CD4-positive, CD25-positive, alpha-beta regulatory T cell (primary cell): Measurements from ENCODE around the gene ADCY2. TPM values are rescaled to one million over a fixed set of nuclear protein-coding genes. Genes with fewer than 3 reads are reported as not detected.

Experiments
- ATAC-seq, 2 donors: fragments of 150-1000 bp; cut with Tn5 transposase; one replicate each; pipeline ENCODE4 v1.10.0; 2021; ENCODE audit warnings: low read depth in 2 of 2, moderate number of reproducible peaks in 2 of 2, moderate library complexity in 1 of 2
- DNase-seq, 3 donors: peaks; one replicate each; pipeline versions ENCODE4 v3.0.0 to v3.0.0-alpha.2; 2012 to 2022; ENCODE audit warnings: mixed read lengths in 1 of 3
- H3K27ac ChIP-seq: one replicate; pipeline ENCODE4 v1.7.0; 2013; ENCODE audit warnings: mild to moderate bottlenecking, low read length; ENCODE audit not compliant: insufficient read depth, poor library complexity, severe bottlenecking
- H3K27me3 ChIP-seq: one replicate; pipeline ENCODE4 v1.7.0; 2013; ENCODE audit warnings: low read length; ENCODE audit not compliant: control insufficient read depth, insufficient read depth
- H3K36me3 ChIP-seq: one replicate; pipeline ENCODE4 v1.7.0; 2013; ENCODE audit warnings: mild to moderate bottlenecking, low read length, moderate library complexity; ENCODE audit not compliant: control insufficient read depth, insufficient read depth
- H3K4me1 ChIP-seq: 2 replicates; pipeline ENCODE4 v1.7.0; 2013; ENCODE audit warnings: mild to moderate bottlenecking, low read length; ENCODE audit not compliant: insufficient read depth, control insufficient read depth, poor library complexity, severe bottlenecking
- H3K4me3 ChIP-seq: one replicate; pipeline ENCODE4 v1.7.0; 2013; ENCODE audit warnings: low read depth, mild to moderate bottlenecking, low read length, moderate library complexity
- H3K9me3 ChIP-seq, 2 experiments: 1 replicate in 1 of 2; 2 replicates in 1 of 2; pipeline ENCODE4 v1.7.0; 2013; ENCODE audit warnings: low read length in 2 of 2, mild to moderate bottlenecking in 1 of 2, moderate library complexity in 1 of 2; ENCODE audit not compliant: control insufficient read depth in 2 of 2
- H3K27ac Mint-ChIP-seq, 3 donors: one replicate each; pipeline ENCODE4 v1.8.0; 2020 to 2022; ENCODE audit warnings: mild to moderate bottlenecking in 3 of 3, mixed read lengths in 3 of 3, moderate library complexity in 2 of 3
- H3K27me3 Mint-ChIP-seq: one replicate; pipeline ENCODE4 v1.8.0; 2022; ENCODE audit warnings: mild to moderate bottlenecking, mixed read lengths
- H3K36me3 Mint-ChIP-seq: one replicate; pipeline ENCODE4 v1.8.0; 2020; ENCODE audit warnings: mixed read lengths
- H3K4me1 Mint-ChIP-seq, 4 donors: one replicate each; pipeline ENCODE4 v1.8.0; 2020 to 2022; ENCODE audit warnings: mixed read lengths in 4 of 4, mild to moderate bottlenecking in 1 of 4
- H3K4me3 Mint-ChIP-seq, 4 donors: one replicate each; pipeline ENCODE4 v1.8.0; 2020 to 2022; ENCODE audit warnings: mild to moderate bottlenecking in 4 of 4, mixed read lengths in 4 of 4, moderate library complexity in 3 of 4
- H3K9me3 Mint-ChIP-seq, 7 donors: one replicate each; pipeline ENCODE4 v1.8.0; 2020 to 2022; ENCODE audit warnings: mixed read lengths in 7 of 7, mild to moderate bottlenecking in 3 of 7, moderate library complexity in 2 of 7
- polyA plus RNA-seq, 4 donors: library from polyadenylated mRNA; unstranded; fragments of 300-500 nt; fragmentation: Illumina TruSeq; gene quantifications; one replicate each; pipeline ENCODE4 v1.2.3, GENCODE V29; 2021
- total RNA-seq: library from RNA; stranded (reverse); gene quantifications from one replicate; pipeline ENCODE4 v1.2.3, GENCODE V29; 2022

ADCY2 gene
- total and polyA plus RNA-seq, 5 donors from 2014 or later, result not detected

- H3K27ac Mint-ChIP-seq, result no peak overlapping the region
- no peak overlapping the region for H3K4me3 Mint-ChIP-seq
- no peaks in the 10 kb centered on the region for H3K36me3 ChIP-seq
- no peaks in the 10 kb centered on the region for H3K36me3 Mint-ChIP-seq
- no peaks in the 10 kb centered on the region for H3K27me3 Mint-ChIP-seq
- peaks cover 0 to 2% (median 0%) of the 10 kb centered on the region in 7 donors for H3K9me3 Mint-ChIP-seq
- H3K27me3 ChIP-seq, result no peaks in the 10 kb centered on the region
- DNase-seq (no peak), ATAC-seq (no peak)
- H3K9me3 ChIP-seq, result no peaks in the 10 kb centered on the region
- no peak overlapping the region for H3K4me3 ChIP-seq
- no peaks in the 10 kb centered on the region for H3K4me1 Mint-ChIP-seq
- no peak overlapping the region for H3K27ac ChIP-seq
- H3K4me1 ChIP-seq, result no peaks in the 10 kb centered on the region
Observed at GRCh38 chr5:7453947-7454346, 58.0 kb downstream of the ADCY2 start.

- Mint-ChIP-seq H3K36me3 (no peaks in the 10 kb centered on the region), H3K4me1 (no peaks in the 10 kb centered on the region), H3K27ac (no peak overlapping the region), H3K4me3 (no peak overlapping the region), H3K9me3 (peaks cover 0 to 2% (median 0%) of the 10 kb centered on the region in 7 donors), H3K27me3 (no peaks in the 10 kb centered on the region)
- ATAC-seq (no peak), DNase-seq (no peak)
- Histone ChIP-seq H3K4me1 (no peaks in the 10 kb centered on the region), H3K27me3 (no peaks in the 10 kb centered on the region), H3K4me3 (no peak overlapping the region), H3K9me3 (no peaks in the 10 kb centered on the region), H3K27ac (no peak overlapping the region), H3K36me3 (no peaks in the 10 kb centered on the region)
Observed at GRCh38 chr5:7456206-7456605, 60.3 kb downstream of the ADCY2 start.

- no peaks in the 10 kb centered on the region for H3K9me3 ChIP-seq
- H3K27ac ChIP-seq, result no peak overlapping the region
- H3K27ac Mint-ChIP-seq, result no peak overlapping the region
- H3K36me3 ChIP-seq, result no peaks in the 10 kb centered on the region
- no peak for ATAC-seq
- no peaks in the 10 kb centered on the region for H3K4me1 Mint-ChIP-seq
- H3K36me3 Mint-ChIP-seq, result no peaks in the 10 kb centered on the region
- H3K4me3 Mint-ChIP-seq, result no peak overlapping the region
- H3K4me1 ChIP-seq, result no peaks in the 10 kb centered on the region
- no peaks in the 10 kb centered on the region for H3K27me3 Mint-ChIP-seq
- no peaks in the 10 kb centered on the region for H3K27me3 ChIP-seq
- no peaks in the 10 kb centered on the region for H3K9me3 Mint-ChIP-seq
- H3K4me3 ChIP-seq, result no peak overlapping the region
- no peak for DNase-seq
Observed at GRCh38 chr5:7461371-7461770, 65.4 kb downstream of the ADCY2 start.

GRCh38 chr5:7462758-7463157, 66.8 kb downstream of the ADCY2 start:
- Mint-ChIP-seq H3K27ac (no peak overlapping the region), H3K4me1 (no peaks in the 10 kb centered on the region), H3K27me3 (no peaks in the 10 kb centered on the region)

GRCh38 chr5:7464182-7464581, 68.2 kb downstream of the ADCY2 start:
- no peak overlapping the region for H3K4me3 ChIP-seq
- no peaks in the 10 kb centered on the region for H3K4me1 ChIP-seq
- H3K27me3 ChIP-seq, result no peaks in the 10 kb centered on the region
- Mint-ChIP-seq H3K36me3 (no peaks in the 10 kb centered on the region), H3K9me3 (peaks cover 0 to 3% (median 0%) of the 10 kb centered on the region in 7 donors), H3K4me1 (no peaks in the 10 kb centered on the region), H3K27ac (no peak overlapping the region), H3K4me3 (peak overlapping the region in 1 of 4 donors; percentile 75), H3K27me3 (no peaks in the 10 kb centered on the region)
- no peaks in the 10 kb centered on the region for H3K36me3 ChIP-seq
- no peak for DNase-seq
- no peak overlapping the region for H3K27ac ChIP-seq
- no peaks in the 10 kb centered on the region for H3K9me3 ChIP-seq
- no peak for ATAC-seq

More at GRCh38 chr5:7462758-7463157, 66.8 kb downstream of the ADCY2 start:
- H3K36me3 ChIP-seq, result no peaks in the 10 kb centered on the region
- ATAC-seq (no peak), DNase-seq (no peak)
- Mint-ChIP-seq H3K9me3 (no peaks in the 10 kb centered on the region), H3K4me3 (no peak overlapping the region), H3K36me3 (no peaks in the 10 kb centered on the region)
- no peak overlapping the region for H3K4me3 ChIP-seq
- no peak overlapping the region for H3K27ac ChIP-seq
- H3K27me3 ChIP-seq, result no peaks in the 10 kb centered on the region
- H3K4me1 ChIP-seq, result no peaks in the 10 kb centered on the region
- no peaks in the 10 kb centered on the region for H3K9me3 ChIP-seq

- Mint-ChIP-seq H3K9me3 (peaks cover 0 to 7% (median 2%) of the 10 kb centered on the region in 7 donors), H3K4me1 (no peaks in the 10 kb centered on the region), H3K36me3 (no peaks in the 10 kb centered on the region), H3K27ac (no peak overlapping the region), H3K27me3 (no peaks in the 10 kb centered on the region), H3K4me3 (no peak overlapping the region)
- Histone ChIP-seq H3K9me3 (no peaks in the 10 kb centered on the region), H3K4me1 (no peaks in the 10 kb centered on the region), H3K36me3 (no peaks in the 10 kb centered on the region), H3K27me3 (no peaks in the 10 kb centered on the region), H3K27ac (no peak overlapping the region), H3K4me3 (no peak overlapping the region)
- DNase-seq, result no peak
- ATAC-seq, result no peak
Observed at GRCh38 chr5:7467179-7467578, 71.2 kb downstream of the ADCY2 start.

GRCh38 chr5:7468742-7469141, 72.8 kb downstream of the ADCY2 start:
- Histone ChIP-seq H3K9me3 (no peaks in the 10 kb centered on the region), H3K27me3 (no peaks in the 10 kb centered on the region), H3K4me1 (no peaks in the 10 kb centered on the region), H3K27ac (no peak overlapping the region), H3K4me3 (no peak overlapping the region), H3K36me3 (no peaks in the 10 kb centered on the region)
- DNase-seq, result no peak
- H3K27me3 Mint-ChIP-seq, result no peaks in the 10 kb centered on the region
- ATAC-seq, result no peak
- H3K4me3 Mint-ChIP-seq, result no peak overlapping the region
- no peak overlapping the region for H3K27ac Mint-ChIP-seq
- H3K9me3 Mint-ChIP-seq, result peaks cover 0 to 8% (median 2%) of the 10 kb centered on the region in 7 donors
- H3K4me1 Mint-ChIP-seq, result no peaks in the 10 kb centered on the region
- H3K36me3 Mint-ChIP-seq, result no peaks in the 10 kb centered on the region

GRCh38 chr5:7471710-7472109, 75.8 kb downstream of the ADCY2 start:
- Histone ChIP-seq H3K4me3 (no peak overlapping the region), H3K4me1 (no peaks in the 10 kb centered on the region), H3K9me3 (no peaks in the 10 kb centered on the region), H3K27me3 (no peaks in the 10 kb centered on the region), H3K36me3 (no peaks in the 10 kb centered on the region), H3K27ac (no peak overlapping the region)
- Mint-ChIP-seq H3K36me3 (no peaks in the 10 kb centered on the region), H3K27me3 (no peaks in the 10 kb centered on the region), H3K4me1 (no peaks in the 10 kb centered on the region), H3K9me3 (peaks cover 0 to 8% (median 2%) of the 10 kb centered on the region in 7 donors), H3K4me3 (no peak overlapping the region), H3K27ac (no peak overlapping the region)
- no peak for DNase-seq
- no peak for ATAC-seq
